CD4-positive, alpha-beta T cell treated with Interleukin-1 beta for 1 hour (primary cell): ENCODE measurements around the gene NHSL1.

Source experiments
- DNase-seq, 2 donors: peaks; one replicate each; pipeline ENCODE4 v3.0.0-alpha.2; 2020 to 2022

Gene NHSL1

DNA sequence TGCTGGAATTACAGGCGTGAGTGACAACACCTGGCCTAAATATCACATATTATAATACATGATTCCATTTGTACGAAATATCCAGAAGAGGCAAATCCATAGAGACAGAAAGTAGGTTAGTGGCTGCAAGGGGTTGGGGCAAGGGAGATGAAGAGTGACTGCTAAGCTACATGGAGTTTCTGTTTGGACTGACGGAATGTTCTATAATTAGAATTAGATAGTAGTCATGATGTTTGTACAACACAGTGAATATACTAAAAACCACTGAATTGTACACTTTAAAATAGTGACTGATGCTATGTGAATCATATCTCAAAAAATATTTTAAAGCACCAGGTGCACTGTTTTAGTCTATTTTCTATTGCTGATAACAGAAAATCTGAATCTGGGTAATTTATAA lies 99.0 kb downstream of the NHSL1 start:
- DNase-seq: no peak

DNA sequence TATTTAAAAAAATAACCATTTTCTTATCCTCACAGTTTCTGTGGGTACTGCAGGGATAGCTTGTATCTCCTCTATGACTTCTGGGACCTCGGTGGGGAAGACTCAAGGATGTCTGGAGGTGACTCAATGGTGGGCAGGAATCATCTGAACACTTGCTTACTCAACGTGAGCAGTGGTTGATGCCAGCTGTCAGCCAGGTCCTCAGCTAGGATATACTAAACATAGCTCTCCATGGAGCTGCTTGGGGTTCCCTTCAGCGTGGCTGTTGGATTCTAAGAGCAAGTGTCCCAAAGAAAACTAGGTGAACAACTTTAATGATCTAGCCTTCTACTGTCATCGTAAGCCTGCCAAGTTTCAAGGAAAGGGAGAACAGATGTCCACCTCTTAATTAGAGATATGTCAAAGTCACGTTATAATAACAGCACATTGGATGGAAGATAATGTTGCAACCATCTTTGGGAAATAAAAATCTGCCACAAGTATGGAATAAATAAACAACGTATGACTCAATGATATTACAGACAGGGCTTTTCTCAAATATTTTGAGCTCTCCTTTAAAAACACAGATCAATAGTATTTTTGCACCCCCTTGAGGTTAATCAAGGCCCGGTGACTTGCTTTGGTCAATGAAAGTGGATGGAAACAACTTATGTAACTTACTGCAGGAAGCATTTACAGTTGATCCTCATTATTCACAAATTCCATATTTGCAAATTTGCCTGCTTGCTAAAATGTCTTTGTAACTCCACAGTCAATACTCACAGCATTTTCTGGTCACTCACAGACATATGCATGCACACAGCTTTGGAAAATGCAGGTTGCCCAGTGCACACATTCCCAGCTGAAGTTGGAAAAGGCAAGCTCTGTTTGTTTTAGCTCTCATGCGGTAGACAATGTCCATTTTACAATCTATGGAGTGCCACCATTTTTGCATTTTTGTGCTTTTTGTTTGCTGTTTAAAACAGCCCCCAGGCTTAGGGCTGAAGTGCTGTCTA lies 101.9 kb downstream of the NHSL1 start:
- no peak for DNase-seq

DNA sequence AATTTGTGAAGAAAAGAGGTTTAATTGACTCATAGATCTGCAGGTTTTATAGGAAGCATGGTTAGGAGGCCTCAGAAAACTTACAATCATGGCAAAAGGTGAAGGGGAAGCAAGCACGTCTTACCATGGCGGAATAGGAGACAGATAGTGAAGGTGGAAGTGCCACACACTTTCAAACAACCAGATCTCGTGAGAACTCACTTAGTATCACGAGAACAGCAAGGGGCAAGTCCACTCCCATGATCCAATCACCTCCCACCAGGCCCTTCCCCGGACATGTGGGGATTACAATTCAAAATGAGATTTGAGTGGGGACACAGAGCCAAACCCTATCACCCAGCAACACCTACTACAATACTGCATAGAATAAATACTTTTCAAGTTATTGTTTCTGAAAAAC lies 102.6 kb downstream of the NHSL1 start:
- no peak for DNase-seq

DNA sequence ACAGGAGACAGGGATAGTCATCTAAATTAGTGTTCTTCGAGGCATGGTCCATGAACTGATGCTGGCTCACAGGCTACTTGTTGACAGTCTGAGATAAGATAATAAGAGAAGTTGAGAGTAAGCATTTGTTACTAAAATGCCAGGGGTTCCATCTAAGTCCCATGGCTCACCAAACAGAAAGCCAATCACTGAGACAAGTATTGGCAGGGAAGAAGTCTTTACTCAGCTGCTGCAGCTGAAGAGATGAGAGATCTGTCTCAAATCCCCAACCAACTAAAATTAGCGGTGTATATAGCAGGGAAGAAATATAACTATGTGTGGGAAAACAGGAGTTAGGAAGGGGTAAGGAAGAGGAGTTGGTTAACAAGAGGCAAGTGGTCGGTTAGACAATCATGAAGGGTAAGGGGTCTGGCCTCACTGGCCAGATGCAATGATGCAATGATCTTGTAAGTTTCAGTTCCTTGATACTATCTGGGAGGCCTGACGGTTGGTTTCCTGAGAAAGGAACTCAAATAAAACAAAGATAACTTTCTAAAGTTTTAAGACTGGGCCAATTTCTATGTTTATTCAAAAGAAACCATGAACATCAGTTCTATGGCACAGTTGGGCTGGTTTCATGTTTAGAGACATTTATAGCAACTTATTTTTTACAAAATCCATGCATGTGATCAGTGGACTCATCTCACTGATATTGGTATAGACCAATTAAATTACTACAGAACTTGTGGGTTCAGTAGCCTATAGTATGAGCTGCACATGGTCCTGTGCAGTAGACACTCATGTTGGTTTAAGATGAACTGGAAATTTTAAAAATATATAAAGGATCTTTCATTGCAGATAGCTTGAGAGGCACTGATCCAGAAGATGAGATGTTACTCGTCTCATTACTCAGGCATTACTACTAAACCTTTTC lies 105.2 kb downstream of the NHSL1 start:
- DNase-seq: no peak

DNA sequence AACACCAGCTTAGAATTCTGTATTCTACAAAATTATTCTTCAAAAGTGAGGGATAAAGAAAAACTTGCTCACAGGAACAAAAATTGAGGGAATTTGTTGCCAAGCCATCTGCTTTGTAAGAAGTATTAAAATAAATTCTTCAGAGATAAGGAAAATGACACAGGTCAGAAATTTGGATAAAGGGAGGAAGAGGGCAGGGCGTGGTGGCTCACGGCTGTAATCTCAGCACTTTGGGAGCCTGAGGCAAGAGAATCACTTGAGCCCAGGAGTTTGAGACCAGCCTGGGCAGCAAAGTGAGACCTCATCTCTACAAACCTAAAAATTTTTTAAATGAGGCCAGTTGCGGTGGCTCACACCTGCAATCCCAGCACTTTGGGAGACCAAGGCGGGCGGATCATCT lies 109.7 kb downstream of the NHSL1 start:
- no peak for DNase-seq

DNA sequence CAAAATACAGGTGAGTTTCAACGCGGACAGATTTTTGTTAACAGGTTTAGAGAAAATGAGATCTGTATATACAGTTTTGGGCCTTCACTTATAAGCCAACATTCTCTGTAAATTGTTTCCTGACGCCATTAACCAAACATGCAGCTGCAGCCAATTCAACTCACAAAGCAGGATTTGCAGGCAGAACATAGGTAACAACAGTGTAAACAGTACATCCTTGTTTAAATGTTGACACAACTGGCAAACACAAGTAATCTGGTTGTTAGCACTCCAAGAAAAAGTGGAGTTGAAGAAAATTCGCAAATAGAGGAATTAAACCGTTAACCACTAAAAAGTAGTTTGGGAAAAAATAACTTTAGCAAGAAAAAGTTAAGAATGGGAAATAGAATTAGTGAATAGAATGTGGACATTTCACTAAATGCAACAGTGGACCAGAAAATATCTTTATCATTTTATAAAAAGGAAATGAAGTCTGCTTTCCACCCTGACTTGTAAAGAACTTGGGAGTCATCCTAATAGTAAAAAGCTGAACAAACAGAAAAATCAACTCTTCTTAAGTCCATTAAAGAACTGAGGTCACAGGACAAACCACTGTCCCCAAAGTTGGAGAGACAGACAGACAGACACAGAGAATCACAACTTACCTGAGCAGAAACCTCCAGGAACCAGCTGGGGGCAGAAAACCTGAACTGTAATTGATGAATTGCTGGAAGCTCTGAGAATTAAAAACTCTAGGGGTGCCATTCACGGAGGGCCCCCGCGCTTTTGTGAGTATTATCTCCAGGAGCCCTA lies 111.5 kb downstream of the NHSL1 start:
- DNase-seq: no peak

DNA sequence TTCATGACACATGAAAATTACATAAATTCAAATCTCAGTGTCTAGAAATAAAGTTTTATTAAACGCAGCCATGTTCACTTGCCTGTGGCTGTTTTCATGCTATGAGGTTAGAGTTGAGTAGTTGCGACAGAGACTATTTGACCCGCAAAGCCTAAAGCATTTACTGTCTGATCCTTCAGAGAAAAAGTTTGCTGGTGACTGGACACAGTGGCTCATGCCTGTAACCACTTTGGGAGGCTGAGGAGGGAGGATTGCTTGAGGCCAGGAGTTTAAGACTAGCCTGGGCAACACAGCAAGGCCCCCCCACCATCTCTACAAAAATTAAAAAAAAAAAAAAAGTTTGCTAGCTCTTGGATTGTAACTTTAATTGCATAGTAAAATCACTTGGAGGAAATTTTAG lies 112.4 kb downstream of the NHSL1 start:
- no peak for DNase-seq

DNA sequence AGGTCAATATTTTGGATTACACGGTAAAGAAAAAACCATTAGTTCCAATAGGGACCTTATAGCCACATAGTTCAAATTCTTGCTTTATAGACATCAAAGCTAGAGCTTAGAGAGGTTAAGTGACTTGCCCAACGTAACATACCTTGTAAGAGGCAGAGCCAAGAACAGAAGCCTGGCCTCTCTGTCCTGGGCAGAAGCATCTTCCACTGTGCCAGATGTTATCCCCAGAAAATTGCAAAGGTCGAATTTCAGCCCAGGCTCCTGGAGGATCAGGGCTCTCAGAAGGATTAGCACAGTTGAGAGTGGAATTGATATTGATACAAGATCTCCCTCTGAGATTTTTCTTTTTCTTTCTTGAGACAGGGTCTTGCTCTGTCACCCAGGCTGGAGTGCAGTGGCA lies 115.5 kb downstream of the NHSL1 start:
- DNase-seq: no peak

DNA sequence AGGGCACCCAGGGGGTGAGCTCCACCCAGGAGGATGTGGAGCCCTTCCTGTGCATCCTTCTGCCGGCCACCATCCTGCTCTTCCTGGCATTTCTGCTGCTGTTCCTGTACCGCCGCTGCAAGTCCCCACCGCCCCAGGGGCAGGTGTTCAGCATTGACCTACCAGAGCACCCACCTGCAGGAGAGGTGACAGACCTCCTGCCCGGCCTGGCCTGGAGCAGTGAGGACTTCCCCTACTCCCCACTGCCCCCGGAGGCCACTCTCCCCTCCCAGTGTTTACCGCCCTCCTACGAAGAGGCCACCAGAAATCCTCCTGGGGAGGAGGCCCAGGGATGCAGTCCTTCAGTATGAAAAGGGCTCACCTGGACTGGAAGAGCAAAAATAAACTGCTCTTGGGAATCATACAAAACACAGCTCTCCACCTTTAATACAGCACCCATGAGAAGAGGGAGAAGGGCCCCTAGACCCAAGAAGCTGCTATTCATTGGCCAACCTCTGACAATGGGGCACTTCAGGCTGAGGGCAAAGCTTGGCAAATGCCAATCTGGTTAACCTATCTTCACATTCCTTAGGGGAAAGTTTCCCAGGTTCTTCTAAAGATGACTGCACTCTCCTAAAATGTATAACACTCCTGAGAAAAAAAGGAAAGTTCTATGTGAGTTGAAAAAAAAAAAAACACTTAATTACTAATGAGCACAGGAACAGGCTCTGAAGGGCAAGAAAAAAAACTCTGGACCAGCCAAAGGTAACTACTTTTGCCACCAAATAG lies 116.6 kb downstream of the NHSL1 start:
- DNase-seq: no peak

DNA sequence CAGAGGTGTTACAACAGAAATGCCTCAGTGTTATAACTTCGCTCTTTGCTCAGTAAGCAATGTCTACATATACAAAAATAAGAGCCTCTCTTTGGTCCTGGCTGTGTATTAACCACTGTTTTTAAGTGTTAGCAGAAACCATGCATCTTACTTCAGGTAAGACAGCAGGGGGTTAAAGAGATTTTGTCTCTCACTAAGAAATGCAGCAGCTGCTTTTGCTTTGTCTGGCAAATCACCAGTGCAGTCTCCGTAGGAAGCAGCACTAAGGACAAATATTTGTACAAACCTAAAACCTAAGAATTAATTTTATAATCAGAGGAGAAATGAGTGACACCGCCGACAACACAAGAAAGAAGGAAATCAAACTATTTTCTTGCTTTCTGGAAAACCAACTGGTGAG lies 120.8 kb downstream of the NHSL1 start:
- no peak for DNase-seq

DNA sequence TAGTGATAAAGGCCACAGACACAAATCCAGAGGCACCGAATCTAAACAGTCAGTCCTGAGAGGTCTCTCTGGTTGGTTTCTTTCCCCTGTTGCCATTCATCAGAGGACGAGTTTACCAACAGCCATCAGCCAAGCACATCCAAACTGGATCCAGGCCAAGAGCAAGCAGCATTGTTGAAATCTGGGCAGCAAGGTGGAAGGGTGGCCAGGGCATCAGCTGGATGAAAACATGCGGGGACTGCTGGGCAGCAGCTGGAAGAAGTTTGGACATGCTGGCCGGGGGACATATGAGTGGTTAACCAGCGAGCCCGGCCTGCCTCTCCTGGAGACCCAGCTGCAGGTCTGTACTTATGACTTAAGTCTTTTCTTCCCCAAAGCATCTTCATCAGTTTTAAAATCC lies 121.5 kb downstream of the NHSL1 start, which contains the start of gene SMIM28:
Gene SMIM28 (plus strand): TSS at position 62 of the 400 bp plus-strand sequence. CDS start 168 bp downstream, at position 230.
- no peak for DNase-seq

DNA sequence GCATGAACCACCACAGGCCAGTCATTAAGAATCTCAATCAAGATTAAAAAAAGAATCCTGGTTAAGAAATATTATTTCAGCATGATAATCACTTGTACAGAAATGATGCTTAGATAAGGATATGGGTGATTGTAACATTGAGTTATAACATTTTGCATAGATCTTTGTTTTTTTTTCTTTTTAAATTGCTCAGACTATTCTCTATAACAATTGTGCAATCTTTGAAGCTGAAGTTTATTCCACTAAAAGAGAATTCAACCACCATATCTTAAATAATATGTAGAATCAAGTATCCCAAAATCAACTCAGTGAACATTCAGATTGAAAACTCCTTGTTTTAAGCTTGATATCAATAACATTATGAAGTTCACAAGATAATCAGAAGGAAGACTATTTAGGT lies 122.3 kb downstream of the NHSL1 start:
- no peak for DNase-seq

DNA sequence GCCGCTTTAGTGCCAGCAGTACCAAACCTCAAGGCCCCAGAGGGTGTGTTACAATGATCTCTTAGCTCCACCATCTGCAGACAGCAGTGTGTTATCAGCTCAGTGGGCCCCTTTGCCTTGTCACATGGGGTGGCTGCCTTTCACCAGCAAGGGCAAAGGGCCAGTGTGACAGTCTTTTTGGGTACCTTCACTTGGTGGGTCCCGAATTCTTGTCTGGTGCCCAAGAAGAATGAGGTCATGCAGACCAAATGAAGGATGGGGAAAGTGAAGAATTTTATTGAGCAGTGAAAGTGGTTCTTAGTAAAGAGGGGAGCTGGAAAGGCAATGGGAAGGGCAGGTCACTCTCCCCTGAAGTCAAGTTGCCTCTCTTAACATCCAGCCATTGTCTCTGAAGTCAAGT lies 124.5 kb downstream of the NHSL1 start:
- DNase-seq: no peak

DNA sequence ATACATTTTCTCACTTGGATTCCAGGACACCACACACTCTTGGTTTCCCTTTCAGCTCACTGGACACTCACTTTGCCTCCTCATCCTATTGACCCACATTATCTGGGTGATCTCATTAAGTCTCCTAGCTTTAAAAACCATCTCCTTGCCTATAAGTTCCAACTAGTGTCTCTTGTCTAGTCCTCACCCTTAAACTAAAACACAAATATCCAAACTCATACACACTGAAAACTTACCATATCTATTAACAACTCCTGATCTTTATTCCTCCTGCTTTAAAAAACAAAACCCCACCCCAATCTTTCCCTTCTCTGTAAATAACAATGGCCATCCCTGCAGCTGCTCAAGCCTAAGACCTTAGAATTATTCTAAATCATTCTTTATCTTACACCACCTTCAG lies 125.1 kb downstream of the NHSL1 start:
- DNase-seq: no peak

DNA sequence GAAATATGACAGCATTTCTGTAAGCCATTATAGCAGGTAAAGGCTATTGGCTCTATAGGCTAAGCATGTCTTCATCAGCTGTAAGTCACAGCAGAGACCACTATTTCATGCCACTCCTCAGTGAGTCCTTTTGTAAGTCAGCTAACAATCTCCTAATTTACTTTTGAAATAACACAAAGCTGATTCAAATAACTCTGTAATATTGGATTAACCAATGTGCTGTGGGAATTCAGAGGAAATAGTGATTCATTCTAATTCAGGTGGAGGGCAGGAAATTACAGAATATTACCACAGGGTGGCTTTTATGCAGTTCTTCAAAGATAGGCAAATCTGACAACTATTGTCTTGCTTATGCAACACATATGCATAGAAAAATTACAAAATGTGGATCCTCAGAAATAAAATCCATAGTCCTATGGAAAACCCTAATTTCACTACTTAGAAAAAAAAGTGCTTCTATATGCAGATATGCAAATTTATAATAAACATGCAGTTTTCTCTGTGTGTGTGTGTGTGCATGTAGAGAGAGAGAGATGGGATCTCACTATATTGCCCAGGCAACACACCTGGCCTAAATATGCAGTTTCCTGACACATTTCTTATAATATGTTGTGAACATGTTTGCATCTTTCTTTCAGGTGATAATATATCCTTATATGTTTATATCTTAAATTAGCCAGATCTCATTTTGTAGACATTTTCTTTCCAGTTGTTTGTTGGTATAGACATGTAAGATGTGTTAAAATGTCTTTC lies 126.4 kb downstream of the NHSL1 start:
- DNase-seq: peak in 1 of 2 donors; percentile 6
